Measurements from ENCODE around the gene MAG. TPM values are rescaled to one million over a fixed set of nuclear protein-coding genes. Genes with fewer than 3 reads are reported as not detected.
A peak's percentile ranks its signal among the peaks of the same experiment; 100 is the strongest.

Gene MAG
- total RNA-seq, 1 donor: not detected

DNA sequence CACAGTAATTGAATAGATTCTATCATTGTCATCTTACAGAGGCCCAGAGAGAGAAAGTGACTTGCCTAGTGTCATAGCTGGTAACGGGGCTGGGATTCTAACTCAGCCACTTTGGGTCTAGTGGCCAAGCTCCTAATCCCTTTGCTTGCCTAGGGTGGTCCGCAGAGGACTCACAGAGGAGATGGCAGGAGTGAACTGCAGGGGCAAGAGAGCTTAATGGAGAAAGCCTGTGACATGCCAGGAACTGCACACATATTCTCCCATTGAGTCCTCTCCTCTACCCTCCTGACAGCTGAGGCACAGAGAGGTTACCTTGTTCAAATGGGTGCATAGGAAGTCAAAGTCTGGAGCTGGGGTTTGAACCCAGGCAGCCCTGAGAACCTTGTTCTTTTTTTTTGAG, 40.5 kb upstream of the MAG start:
- H2AFZ ChIP-seq (ENCODE audit: low read length): no peak overlapping the region
- no peaks in the 10 kb centered on the region for H4K20me1 ChIP-seq (ENCODE audit: insufficient read depth, low read length)
- DNase-seq (ENCODE audit: insufficient read length, low spot score, missing footprints): no peak
- no peaks in the 10 kb centered on the region for H3K79me2 ChIP-seq (ENCODE audit: insufficient read depth, low read length)
- H3K27me3 ChIP-seq (ENCODE audit: insufficient read depth, low read length): peaks cover 31% of the 10 kb centered on the region
- no peak overlapping the region for H3K4me2 ChIP-seq (ENCODE audit: insufficient read depth, low read length)
- H3K4me3 ChIP-seq (ENCODE audit: insufficient read depth, low read length): no peak overlapping the region
- H3K9me3 ChIP-seq (ENCODE audit: low read depth, low read length): no peaks in the 10 kb centered on the region
- H3K4me1 ChIP-seq (ENCODE audit: insufficient read depth, low read length): no peaks in the 10 kb centered on the region
- no peaks in the 10 kb centered on the region for H3K36me3 ChIP-seq (ENCODE audit: insufficient read depth, low read length)
- no peak overlapping the region for H3K27ac ChIP-seq (ENCODE audit: low read depth, low read length)
- TF ChIP-seq, protein P1, sequence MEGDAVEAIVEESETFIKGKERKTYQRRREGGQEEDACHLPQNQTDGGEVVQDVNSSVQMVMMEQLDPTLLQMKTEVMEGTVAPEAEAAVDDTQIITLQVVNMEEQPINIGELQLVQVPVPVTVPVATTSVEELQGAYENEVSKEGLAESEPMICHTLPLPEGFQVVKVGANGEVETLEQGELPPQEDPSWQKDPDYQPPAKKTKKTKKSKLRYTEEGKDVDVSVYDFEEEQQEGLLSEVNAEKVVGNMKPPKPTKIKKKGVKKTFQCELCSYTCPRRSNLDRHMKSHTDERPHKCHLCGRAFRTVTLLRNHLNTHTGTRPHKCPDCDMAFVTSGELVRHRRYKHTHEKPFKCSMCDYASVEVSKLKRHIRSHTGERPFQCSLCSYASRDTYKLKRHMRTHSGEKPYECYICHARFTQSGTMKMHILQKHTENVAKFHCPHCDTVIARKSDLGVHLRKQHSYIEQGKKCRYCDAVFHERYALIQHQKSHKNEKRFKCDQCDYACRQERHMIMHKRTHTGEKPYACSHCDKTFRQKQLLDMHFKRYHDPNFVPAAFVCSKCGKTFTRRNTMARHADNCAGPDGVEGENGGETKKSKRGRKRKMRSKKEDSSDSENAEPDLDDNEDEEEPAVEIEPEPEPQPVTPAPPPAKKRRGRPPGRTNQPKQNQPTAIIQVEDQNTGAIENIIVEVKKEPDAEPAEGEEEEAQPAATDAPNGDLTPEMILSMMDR (IDR thresholded peaks at IDR 0.05; ENCODE audit: extremely low read depth, low read depth, low read length): no peak

DNA sequence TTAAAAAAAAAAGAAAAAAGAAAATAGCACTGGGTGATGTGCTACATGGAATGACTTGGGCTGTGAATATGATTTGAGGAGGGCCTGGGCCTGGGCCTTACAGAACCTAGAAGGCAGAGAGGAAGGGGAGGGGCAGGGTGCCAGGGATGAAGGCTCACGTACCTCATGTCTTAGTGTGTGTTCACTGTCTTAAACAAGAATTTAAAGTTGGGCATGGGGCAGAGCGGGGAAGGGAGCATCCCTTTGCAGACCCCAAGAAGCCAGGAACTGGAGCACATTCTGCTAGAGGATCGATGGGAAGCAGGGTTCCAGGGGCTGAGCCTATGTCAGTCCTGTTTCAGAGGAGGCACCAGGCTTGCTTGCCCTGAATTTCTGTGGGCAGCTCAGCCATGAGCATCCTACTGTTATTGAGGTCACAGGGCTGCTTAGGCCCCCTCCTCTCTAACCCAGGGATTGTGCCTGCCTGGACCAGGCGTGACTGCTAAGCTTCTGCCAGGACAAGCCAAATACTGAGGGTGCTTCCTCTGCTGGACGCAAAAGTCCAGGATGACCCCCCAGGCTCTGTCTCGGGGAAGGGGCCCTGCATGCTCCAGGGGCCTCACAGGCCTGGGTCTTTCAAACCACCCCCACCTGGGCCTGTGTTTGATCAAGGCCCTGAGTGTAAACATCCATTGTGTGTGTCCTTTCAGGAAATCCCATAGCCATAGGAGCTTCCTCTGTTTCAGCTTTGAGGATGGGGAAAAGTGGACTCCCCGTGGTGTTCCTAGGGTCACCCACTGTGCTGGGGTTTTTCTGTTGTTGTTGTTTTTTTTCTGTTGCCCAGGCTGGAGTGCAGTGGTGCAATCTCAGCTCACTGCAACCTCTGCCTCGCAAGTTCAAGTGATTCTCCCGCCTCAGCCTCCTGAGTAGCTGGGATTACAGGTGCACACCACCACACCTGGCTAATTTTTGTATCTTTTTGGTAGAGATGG, 38.4 kb upstream of the MAG start:
- no peak overlapping the region for H3K4me3 ChIP-seq (ENCODE audit: insufficient read depth, low read length)
- DNase-seq (ENCODE audit: insufficient read length, low spot score, missing footprints): peak; percentile 65
- H3K4me2 ChIP-seq (ENCODE audit: insufficient read depth, low read length): no peak overlapping the region
- H3K36me3 ChIP-seq (ENCODE audit: insufficient read depth, low read length): no peaks in the 10 kb centered on the region
- H2AFZ ChIP-seq (ENCODE audit: low read length): no peak overlapping the region
- no peaks in the 10 kb centered on the region for H3K4me1 ChIP-seq (ENCODE audit: insufficient read depth, low read length)
- TF ChIP-seq, protein P1 (IDR thresholded peaks at IDR 0.05; ENCODE audit: extremely low read depth, low read depth, low read length): no peak
- no peak overlapping the region for H3K27ac ChIP-seq (ENCODE audit: low read depth, low read length)
- H3K79me2 ChIP-seq (ENCODE audit: insufficient read depth, low read length): no peaks in the 10 kb centered on the region
- H3K9me3 ChIP-seq (ENCODE audit: low read depth, low read length): no peaks in the 10 kb centered on the region
- peaks cover 19% of the 10 kb centered on the region for H3K27me3 ChIP-seq (ENCODE audit: insufficient read depth, low read length)
- H4K20me1 ChIP-seq (ENCODE audit: insufficient read depth, low read length): no peaks in the 10 kb centered on the region

DNA sequence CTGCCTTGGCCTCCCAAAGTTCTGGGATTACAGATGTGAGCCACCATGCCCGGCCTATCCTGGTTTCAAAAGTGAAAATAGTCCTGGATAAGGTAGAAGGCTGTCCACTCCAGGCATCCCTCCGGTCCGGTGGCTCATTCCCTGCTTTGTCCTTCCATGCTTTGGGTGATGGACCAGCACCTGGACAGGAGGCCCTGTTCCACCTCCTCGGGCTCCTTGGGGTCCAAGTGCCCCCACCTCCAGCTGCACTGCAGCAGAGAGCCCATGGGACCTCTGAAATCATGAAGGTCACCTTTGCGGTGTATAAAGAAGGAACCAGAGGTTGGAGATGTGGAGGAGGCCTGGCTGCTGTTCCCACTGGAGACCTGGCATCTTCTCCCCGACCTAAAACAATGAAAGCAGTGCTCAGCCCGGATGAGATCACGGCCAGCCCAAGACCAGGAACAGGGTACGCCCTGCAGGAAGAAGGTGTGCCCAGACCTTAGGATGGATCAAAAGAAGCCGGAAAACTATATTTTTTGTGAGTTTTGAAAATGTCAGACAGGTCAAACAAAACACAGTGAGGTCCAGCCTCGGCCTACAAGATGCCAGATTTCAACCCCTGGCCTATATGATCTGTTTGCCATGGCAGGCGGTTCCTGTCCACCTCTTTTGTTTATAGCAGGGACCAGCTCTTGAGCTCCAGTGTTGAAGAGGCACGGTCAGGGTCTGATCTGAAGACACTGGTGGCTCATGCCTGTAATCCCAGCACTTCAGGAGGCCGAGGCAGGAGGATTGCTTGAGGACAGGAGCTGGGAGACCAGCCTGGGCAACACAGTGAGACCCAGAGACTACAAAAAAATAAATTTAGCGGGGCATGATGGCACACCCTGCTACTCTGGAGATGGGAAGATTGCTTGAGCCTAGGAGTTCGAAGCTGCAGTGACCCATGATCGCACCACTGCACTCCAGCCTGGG, 37.3 kb upstream of the MAG start:
- H3K27ac ChIP-seq (ENCODE audit: low read depth, low read length): no peak overlapping the region
- peaks cover 15% of the 10 kb centered on the region for H3K27me3 ChIP-seq (ENCODE audit: insufficient read depth, low read length)
- H3K36me3 ChIP-seq (ENCODE audit: insufficient read depth, low read length): no peaks in the 10 kb centered on the region
- H3K4me1 ChIP-seq (ENCODE audit: insufficient read depth, low read length): no peaks in the 10 kb centered on the region
- H3K9me3 ChIP-seq (ENCODE audit: low read depth, low read length): no peaks in the 10 kb centered on the region
- H3K79me2 ChIP-seq (ENCODE audit: insufficient read depth, low read length): no peaks in the 10 kb centered on the region
- no peak overlapping the region for H3K4me3 ChIP-seq (ENCODE audit: insufficient read depth, low read length)
- no peak overlapping the region for H2AFZ ChIP-seq (ENCODE audit: low read length)
- peak; percentile 34 for DNase-seq (ENCODE audit: insufficient read length, low spot score, missing footprints)
- TF ChIP-seq, protein P1 (IDR thresholded peaks at IDR 0.05; ENCODE audit: extremely low read depth, low read depth, low read length): no peak
- no peaks in the 10 kb centered on the region for H4K20me1 ChIP-seq (ENCODE audit: insufficient read depth, low read length)
- H3K4me2 ChIP-seq (ENCODE audit: insufficient read depth, low read length): no peak overlapping the region

Data from osteoblast (primary cell).